Stomach smooth muscle (tissue), 2 donors: Measurements from ENCODE around the gene COQ8A.

Experiments
- H3K27ac ChIP-seq: one replicate; pipeline ENCODE4 v1.7.0; 2013; ENCODE audit warnings: mild to moderate bottlenecking, low read length, inconsistent platforms
- H3K27me3 ChIP-seq, 2 donors: one replicate each; pipeline ENCODE4 v1.7.0; 2013; ENCODE audit warnings: low read length in 2 of 2; ENCODE audit not compliant: insufficient read depth in 2 of 2, control insufficient read depth in 1 of 2
- H3K36me3 ChIP-seq, 2 donors: one replicate each; pipeline ENCODE4 v1.7.0; 2013; ENCODE audit warnings: low read length in 2 of 2; ENCODE audit not compliant: control insufficient read depth in 2 of 2, insufficient read depth in 2 of 2
- H3K4me1 ChIP-seq: one replicate; pipeline ENCODE4 v1.7.0; 2013; ENCODE audit warnings: low read length; ENCODE audit not compliant: control insufficient read depth, insufficient read depth
- H3K4me3 ChIP-seq, 2 donors: one replicate each; pipeline ENCODE4 v1.7.0; 2013; ENCODE audit warnings: low read length in 2 of 2
- H3K9ac ChIP-seq, 2 donors: one replicate each; pipeline ENCODE4 v1.7.0; 2013; ENCODE audit warnings: low read length in 2 of 2, mild to moderate bottlenecking in 1 of 2
- H3K9me3 ChIP-seq, 2 donors: one replicate each; pipeline ENCODE4 v1.7.0; 2013; ENCODE audit warnings: low read length in 2 of 2; ENCODE audit not compliant: control insufficient read depth in 2 of 2
- donor health status: healthy.
- donor health status: Pancreatic carcinoma.

The COQ8A gene

GRCh38 chr1:226979517-226980121 lies 39.5 kb downstream of the COQ8A start:
- no peak overlapping the region for H3K27ac ChIP-seq
- no peaks in the 10 kb centered on the region for H3K27me3 ChIP-seq
- H3K9me3 ChIP-seq = no peaks in the 10 kb centered on the region
- H3K4me3 ChIP-seq = no peak overlapping the region
- peaks cover 12 to 39% of the 10 kb centered on the region in 2 donors for H3K36me3 ChIP-seq
- H3K9ac ChIP-seq = no peak overlapping the region
- peaks cover 13% of the 10 kb centered on the region for H3K4me1 ChIP-seq

- H3K36me3 ChIP-seq = peaks cover 12 to 39% of the 10 kb centered on the region in 2 donors
- peaks cover 8% of the 10 kb centered on the region for H3K4me1 ChIP-seq
- no peak overlapping the region for H3K4me3 ChIP-seq
- no peak overlapping the region for H3K9ac ChIP-seq
- H3K9me3 ChIP-seq = no peaks in the 10 kb centered on the region
- H3K27ac ChIP-seq = no peak overlapping the region
- no peaks in the 10 kb centered on the region for H3K27me3 ChIP-seq
Observed at GRCh38 chr1:226980122-226980560, 40.0 kb downstream of the COQ8A start.

DNA sequence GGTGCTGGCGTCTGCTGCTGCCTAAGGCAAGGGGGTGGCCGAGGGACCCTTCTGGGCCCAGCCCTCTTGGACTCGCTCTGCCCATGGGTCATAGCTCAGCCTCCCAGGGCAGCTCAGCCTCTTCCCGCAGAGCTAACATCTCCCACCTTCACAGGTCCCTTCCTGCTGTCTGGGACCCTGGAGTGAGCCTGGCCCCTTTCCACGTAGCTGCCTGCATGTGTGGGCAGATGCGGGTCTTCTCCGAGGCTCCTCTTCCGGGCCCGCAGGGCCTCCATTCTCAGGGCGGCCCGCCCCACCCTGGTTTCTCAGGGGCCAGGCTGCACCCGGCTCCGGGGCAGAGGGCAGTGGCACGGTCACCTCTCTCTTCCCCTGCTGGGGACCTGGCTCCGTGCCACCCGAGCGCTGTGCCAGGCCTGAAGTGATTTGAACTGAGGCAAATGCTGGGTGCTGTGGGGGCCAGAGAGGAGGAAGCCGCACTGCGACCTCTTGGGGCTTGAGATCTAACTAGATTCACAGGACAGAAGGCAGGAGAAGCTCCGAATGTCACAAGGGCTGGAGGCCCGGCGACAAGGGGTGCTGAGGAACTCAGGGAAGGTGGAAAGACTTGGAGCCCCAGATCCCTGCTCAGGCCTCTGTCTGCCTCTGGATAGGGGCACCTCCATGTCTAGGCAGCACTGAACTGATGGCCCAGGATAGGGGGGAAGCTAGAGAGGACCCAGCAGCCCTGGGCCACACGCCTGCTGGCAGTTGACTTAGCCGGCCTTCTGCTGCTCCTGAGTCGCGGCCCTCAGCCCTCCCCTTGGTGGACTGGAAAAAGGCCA lies 40.7 kb downstream of the COQ8A start:
- Histone ChIP-seq H3K36me3 (peaks cover 13 to 39% of the 10 kb centered on the region in 2 donors), H3K27ac (no peak overlapping the region), H3K9ac (no peak overlapping the region), H3K27me3 (no peaks in the 10 kb centered on the region), H3K4me1 (peaks cover 3% of the 10 kb centered on the region), H3K4me3 (no peak overlapping the region), H3K9me3 (no peaks in the 10 kb centered on the region)

DNA sequence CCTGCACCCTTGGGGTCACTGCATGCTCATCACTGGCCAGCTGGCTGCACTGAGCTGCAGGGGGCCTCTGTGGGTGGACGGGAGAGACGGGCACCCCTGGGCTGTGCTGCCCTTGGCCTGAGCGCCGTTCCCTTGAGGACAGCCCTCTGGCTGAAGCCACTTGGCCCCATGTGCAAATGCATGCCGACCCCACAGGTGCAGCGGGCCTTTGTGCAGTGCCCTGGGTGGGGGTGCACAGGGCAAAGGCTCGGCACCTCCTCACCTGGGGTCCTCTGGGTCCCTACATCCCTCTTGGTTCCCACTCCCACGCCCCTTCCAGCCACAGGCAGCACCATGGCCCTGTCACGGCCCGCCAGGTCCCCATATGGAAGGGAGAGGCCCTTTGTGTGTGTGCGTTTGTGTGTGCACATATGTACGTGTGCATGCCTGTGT lies 41.3 kb downstream of the COQ8A start:
- H3K4me3 ChIP-seq = no peak overlapping the region
- H3K9ac ChIP-seq = no peak overlapping the region
- no peak overlapping the region for H3K27ac ChIP-seq
- peaks cover 3% of the 10 kb centered on the region for H3K4me1 ChIP-seq
- H3K27me3 ChIP-seq = no peaks in the 10 kb centered on the region
- H3K9me3 ChIP-seq = no peaks in the 10 kb centered on the region
- peaks cover 14 to 44% of the 10 kb centered on the region in 2 donors for H3K36me3 ChIP-seq

GRCh38 chr1:226981838-226982237 lies 41.7 kb downstream of the COQ8A start:
- Histone ChIP-seq H3K9ac (no peak overlapping the region), H3K27ac (no peak overlapping the region), H3K36me3 (peaks cover 18 to 44% of the 10 kb centered on the region in 2 donors), H3K27me3 (no peaks in the 10 kb centered on the region), H3K4me3 (no peak overlapping the region), H3K4me1 (peaks cover 6% of the 10 kb centered on the region), H3K9me3 (no peaks in the 10 kb centered on the region)

DNA sequence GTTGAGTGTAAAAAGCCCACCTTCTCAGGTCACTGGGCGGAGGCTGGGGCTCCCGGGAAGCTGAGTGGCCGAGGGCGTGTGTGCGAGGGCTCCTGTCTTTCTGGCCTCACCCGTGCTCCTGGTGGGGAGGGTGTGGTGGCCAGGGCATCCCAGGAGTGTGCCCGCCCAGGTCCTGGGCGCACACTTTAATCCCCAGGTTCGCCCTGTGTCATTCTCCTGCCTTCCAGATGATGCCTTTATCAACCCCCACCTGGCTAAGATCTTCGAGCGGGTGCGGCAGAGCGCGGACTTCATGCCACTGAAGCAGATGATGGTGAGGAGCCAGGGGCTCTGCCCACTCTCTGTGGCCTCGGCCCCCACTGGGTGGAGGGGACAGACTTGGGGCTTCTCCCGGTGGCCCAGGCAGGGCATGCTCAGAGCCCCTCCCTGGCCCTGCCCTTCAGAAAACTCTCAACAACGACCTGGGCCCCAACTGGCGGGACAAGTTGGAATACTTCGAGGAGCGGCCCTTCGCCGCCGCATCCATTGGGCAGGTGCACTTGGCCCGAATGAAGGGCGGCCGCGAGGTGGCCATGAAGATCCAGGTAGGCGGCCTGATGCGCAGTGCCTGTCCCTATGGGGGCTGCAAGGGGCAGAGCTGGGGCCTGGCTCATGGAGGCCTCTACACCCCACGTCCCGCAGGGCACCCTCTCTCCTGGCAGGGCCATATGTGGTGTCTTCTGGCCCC lies 42.5 kb downstream of the COQ8A start:
- Histone ChIP-seq H3K4me1 (peaks cover 8% of the 10 kb centered on the region), H3K27ac (no peak overlapping the region), H3K4me3 (no peak overlapping the region), H3K27me3 (no peaks in the 10 kb centered on the region), H3K9me3 (no peaks in the 10 kb centered on the region), H3K9ac (no peak overlapping the region), H3K36me3 (peaks cover 21 to 49% of the 10 kb centered on the region in 2 donors)

DNA sequence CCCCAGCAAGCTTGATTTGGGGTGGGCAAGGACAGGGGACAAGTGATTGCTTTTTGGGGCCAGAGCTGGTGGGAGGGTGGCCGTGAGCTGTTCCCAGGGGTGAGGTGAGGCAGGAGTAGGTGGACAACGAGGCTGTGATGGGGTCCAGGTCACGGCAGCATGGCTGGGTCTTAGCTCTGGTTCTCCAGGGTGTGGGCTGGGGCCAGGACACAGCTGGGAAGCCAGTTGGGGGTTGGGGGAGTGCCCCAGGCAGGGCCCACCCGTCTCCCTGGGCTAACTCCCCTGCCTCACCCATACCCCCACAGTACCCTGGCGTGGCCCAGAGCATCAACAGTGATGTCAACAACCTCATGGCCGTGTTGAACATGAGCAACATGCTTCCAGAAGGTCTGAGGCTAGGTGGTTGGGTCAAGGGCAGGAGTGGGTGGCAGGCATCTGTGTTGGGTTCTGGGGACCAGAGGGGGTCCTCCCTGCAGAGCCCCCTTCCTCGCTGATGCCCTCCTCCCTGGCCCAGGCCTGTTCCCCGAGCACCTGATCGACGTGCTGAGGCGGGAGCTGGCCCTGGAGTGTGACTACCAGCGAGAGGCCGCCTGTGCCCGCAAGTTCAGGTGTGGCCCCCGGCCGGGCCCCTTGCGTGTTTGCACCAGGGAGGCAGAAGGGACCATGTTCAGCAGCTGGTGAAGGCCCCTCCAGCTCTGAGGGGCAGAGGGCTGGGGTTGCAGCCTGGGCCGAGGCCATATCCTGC lies 43.3 kb downstream of the COQ8A start:
- Histone ChIP-seq H3K27me3 (no peaks in the 10 kb centered on the region), H3K4me1 (peaks cover 16% of the 10 kb centered on the region), H3K27ac (no peak overlapping the region), H3K36me3 (peaks cover 21 to 41% of the 10 kb centered on the region in 2 donors), H3K4me3 (no peak overlapping the region), H3K9ac (no peak overlapping the region), H3K9me3 (no peaks in the 10 kb centered on the region)

DNA sequence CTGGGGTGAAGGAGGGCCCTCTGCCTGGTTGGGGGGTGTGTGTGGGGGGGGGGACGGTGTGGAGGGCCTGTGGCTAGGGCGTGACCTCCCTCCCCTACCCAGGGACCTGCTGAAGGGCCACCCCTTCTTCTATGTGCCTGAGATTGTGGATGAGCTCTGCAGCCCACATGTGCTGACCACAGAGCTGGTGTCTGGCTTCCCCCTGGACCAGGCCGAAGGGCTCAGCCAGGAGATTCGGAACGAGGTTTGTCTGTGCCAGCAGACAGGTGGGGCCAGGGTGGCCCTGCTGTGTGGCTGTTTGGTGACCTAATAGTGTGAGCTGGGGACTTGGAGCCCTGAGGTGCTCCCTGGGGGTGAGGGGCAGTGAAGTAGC lies 43.9 kb downstream of the COQ8A start:
- Histone ChIP-seq H3K36me3 (peaks cover 19 to 41% of the 10 kb centered on the region in 2 donors), H3K27ac (no peak overlapping the region), H3K4me3 (no peak overlapping the region), H3K9me3 (no peaks in the 10 kb centered on the region), H3K4me1 (peaks cover 21% of the 10 kb centered on the region), H3K9ac (no peak overlapping the region), H3K27me3 (no peaks in the 10 kb centered on the region)

GRCh38 chr1:226984521-226985238 lies 44.6 kb downstream of the COQ8A start:
- H3K27me3 ChIP-seq = no peaks in the 10 kb centered on the region
- no peak overlapping the region for H3K4me3 ChIP-seq
- H3K9me3 ChIP-seq = no peaks in the 10 kb centered on the region
- H3K9ac ChIP-seq = no peak overlapping the region
- peaks cover 17 to 38% of the 10 kb centered on the region in 2 donors for H3K36me3 ChIP-seq
- H3K4me1 ChIP-seq = peaks cover 28% of the 10 kb centered on the region
- H3K27ac ChIP-seq = no peak overlapping the region
